ENCODE results near the gene INF2.
A peak's percentile ranks its signal among the peaks of the same experiment; 100 is the strongest.

Gene INF2

DNA sequence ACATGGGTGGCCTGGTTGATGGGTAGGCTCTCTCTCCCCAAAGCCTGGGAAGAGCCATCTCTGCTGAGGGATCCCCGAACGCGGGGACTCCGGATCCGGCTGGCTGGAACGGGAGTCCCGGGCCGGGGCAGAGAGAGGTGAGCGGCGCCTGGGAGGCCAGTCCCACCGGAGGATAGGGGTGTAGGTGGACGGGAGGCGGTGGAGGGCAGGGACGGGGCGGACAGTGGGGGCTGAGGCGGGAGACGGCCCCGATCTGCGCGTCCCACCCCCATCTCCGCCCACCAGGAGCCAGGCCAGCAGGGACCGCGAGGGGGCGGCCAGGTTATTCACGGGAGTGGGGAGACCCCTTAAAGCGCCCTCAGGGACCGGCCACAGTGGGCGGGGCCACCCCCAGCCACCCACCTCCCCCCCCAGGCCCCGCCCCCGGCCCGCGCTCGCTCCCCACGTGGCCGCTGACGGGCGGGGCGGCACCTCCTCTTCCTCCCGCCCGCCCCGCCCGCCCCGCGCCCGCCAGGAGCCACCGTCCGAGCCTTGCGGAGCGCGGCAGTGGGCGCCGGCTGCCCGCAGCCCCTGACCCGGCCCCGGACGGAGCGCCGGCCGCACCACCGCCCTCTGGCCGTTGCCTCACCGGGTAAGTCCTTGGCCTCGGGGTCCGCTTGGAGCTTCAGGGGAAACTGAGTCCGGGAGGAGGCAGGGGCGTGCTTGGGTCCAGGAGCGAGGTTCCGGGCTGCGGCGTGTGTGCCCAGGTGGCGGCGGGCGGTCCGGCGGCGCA is at the start of gene INF2:
Gene INF2, plus strand, starts transcription at position 510 of the 772 bp plus-strand sequence. CDS start 11,748 bp downstream, outside the sequence.
- Mint-ChIP-seq H3K27me3 (no peaks in the 10 kb centered on the region), H3K36me3 (ENCODE audit: low read depth) (no peaks in the 10 kb centered on the region), H3K4me3 (peak within 1 kb of the TSS; percentile 79), H3K9me3 (no peaks in the 10 kb centered on the region), H3K4me1 (ENCODE audit: low read depth) (peaks cover 60% of the 10 kb centered on the region), H3K27ac (peak within 1 kb of the TSS; percentile 58)

GRCh38 chr14:104639885-104640548 is 49.4 kb upstream of the INF2 start:
- no peak overlapping the region for H3K27ac Mint-ChIP-seq
- no peaks in the 10 kb centered on the region for H3K36me3 Mint-ChIP-seq (ENCODE audit: low read depth)
- peaks cover 4% of the 10 kb centered on the region for H3K4me1 Mint-ChIP-seq (ENCODE audit: low read depth)
- no peak overlapping the region for H3K4me3 Mint-ChIP-seq
- H3K27me3 Mint-ChIP-seq, result peaks cover 11% of the 10 kb centered on the region
- no peaks in the 10 kb centered on the region for H3K9me3 Mint-ChIP-seq

DNA sequence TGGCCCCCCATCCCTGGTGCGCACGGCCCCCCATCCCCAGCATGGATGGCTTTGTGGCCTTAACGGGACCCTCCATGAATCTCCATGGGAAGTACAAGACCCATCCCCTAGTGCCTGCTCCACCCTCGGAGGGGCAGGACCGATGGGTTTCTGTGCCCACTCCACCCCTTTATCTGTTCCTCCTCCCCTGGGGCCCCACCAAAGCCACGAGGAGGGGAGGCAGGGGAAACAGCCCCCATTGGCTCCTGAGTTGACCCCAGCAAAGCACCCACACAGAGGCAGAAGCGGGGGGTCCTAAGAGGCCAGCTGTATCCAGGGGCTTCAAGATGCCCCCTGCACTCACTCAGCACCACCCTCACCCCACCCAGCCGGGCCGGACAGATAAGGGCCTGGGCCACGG is 48.7 kb upstream of the INF2 start:
- Mint-ChIP-seq H3K4me3 (no peak overlapping the region), H3K27ac (no peak overlapping the region), H3K9me3 (no peaks in the 10 kb centered on the region), H3K27me3 (peaks cover 11% of the 10 kb centered on the region), H3K4me1 (ENCODE audit: low read depth) (peaks cover 4% of the 10 kb centered on the region), H3K36me3 (ENCODE audit: low read depth) (no peaks in the 10 kb centered on the region)

- Mint-ChIP-seq H3K27ac (no peak overlapping the region), H3K4me3 (no peak overlapping the region), H3K27me3 (peaks cover 11% of the 10 kb centered on the region), H3K4me1 (ENCODE audit: low read depth) (peaks cover 4% of the 10 kb centered on the region), H3K36me3 (ENCODE audit: low read depth) (no peaks in the 10 kb centered on the region), H3K9me3 (no peaks in the 10 kb centered on the region)
Measured at GRCh38 chr14:104641753-104642539, 47.5 kb upstream of the INF2 start.

GRCh38 chr14:104642540-104642868 is 46.9 kb upstream of the INF2 start:
- H3K27me3 Mint-ChIP-seq, result peaks cover 11% of the 10 kb centered on the region
- no peaks in the 10 kb centered on the region for H3K36me3 Mint-ChIP-seq (ENCODE audit: low read depth)
- H3K9me3 Mint-ChIP-seq, result no peaks in the 10 kb centered on the region
- H3K4me3 Mint-ChIP-seq, result no peak overlapping the region
- H3K4me1 Mint-ChIP-seq (ENCODE audit: low read depth), result peaks cover 4% of the 10 kb centered on the region
- H3K27ac Mint-ChIP-seq, result no peak overlapping the region

GRCh38 chr14:104643306-104643705 is 46.1 kb upstream of the INF2 start:
- H3K27ac Mint-ChIP-seq, result no peak overlapping the region
- peaks cover 4% of the 10 kb centered on the region for H3K4me1 Mint-ChIP-seq (ENCODE audit: low read depth)
- peaks cover 7% of the 10 kb centered on the region for H3K27me3 Mint-ChIP-seq
- no peaks in the 10 kb centered on the region for H3K36me3 Mint-ChIP-seq (ENCODE audit: low read depth)
- no peak overlapping the region for H3K4me3 Mint-ChIP-seq
- H3K9me3 Mint-ChIP-seq, result no peaks in the 10 kb centered on the region

DNA sequence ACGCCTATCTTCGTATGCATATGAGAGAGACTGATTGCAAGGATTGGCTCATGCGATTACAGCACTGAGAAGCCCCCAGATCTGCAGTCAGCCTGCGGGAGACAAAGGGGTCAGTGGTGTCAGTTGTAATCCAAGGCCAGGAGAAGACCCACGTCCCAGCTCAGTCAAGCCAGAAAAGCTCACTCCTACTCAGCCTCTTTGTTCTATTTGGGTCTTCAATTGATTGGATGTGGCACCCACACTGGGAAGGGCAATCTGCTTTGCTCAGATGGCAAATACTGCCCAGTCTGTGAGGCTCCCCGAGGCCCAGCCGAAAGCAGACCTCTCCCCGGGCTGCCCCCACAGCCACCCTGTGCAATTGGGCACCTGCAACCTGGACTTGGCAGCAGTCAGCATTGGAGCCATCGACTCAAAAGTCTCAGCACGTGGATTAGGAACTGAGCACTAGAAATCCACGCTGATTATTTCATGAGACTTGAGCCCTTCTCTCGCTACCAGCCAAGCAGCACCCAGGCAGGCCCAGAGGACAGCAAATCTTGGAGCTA is 45.3 kb upstream of the INF2 start:
- Mint-ChIP-seq H3K36me3 (ENCODE audit: low read depth) (no peaks in the 10 kb centered on the region), H3K9me3 (no peaks in the 10 kb centered on the region), H3K4me1 (ENCODE audit: low read depth) (peaks cover 4% of the 10 kb centered on the region), H3K27ac (no peak overlapping the region), H3K27me3 (no peaks in the 10 kb centered on the region), H3K4me3 (no peak overlapping the region)

GRCh38 chr14:104644656-104645378 is 44.6 kb upstream of the INF2 start:
- peaks cover 4% of the 10 kb centered on the region for H3K27me3 Mint-ChIP-seq
- no peaks in the 10 kb centered on the region for H3K9me3 Mint-ChIP-seq
- no peaks in the 10 kb centered on the region for H3K36me3 Mint-ChIP-seq (ENCODE audit: low read depth)
- no peak overlapping the region for H3K4me3 Mint-ChIP-seq
- peaks cover 7% of the 10 kb centered on the region for H3K4me1 Mint-ChIP-seq (ENCODE audit: low read depth)
- H3K27ac Mint-ChIP-seq, result no peak overlapping the region

DNA sequence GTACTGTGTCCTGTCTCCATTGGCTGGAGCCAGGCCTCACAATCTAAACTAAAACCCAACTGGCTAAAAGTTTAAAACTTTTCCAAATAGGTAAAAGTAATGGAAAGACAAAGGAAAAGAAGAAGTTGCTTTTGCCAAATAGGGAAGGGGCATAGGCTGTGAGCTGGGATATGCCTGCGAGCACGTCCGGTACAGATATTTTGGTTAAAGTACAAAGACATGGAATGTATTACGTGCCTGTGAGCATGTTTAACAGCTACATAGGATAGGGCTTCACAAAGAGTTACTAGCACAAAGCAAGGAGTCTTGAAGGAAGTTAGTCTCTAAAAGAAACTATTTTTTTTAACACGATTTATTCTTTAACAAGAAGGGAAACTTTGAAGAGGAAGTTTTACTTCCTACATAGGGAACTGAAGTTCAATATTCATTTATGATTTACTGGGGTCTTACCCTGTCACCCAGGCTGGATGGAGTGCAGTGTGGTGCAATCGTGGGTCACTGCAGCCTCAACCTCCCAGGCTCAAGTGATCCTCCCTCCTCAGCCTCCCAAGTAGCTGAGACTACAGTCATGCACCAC is 41.9 kb upstream of the INF2 start:
- Mint-ChIP-seq H3K36me3 (ENCODE audit: low read depth) (no peaks in the 10 kb centered on the region), H3K4me3 (no peak overlapping the region), H3K27ac (no peak overlapping the region), H3K4me1 (ENCODE audit: low read depth) (peaks cover 4% of the 10 kb centered on the region), H3K27me3 (peaks cover 4% of the 10 kb centered on the region), H3K9me3 (no peaks in the 10 kb centered on the region)

- peak overlapping the region; percentile 48 for H3K4me3 Mint-ChIP-seq
Measured at GRCh38 chr14:104650057-104650980, 39.1 kb upstream of the INF2 start.

DNA sequence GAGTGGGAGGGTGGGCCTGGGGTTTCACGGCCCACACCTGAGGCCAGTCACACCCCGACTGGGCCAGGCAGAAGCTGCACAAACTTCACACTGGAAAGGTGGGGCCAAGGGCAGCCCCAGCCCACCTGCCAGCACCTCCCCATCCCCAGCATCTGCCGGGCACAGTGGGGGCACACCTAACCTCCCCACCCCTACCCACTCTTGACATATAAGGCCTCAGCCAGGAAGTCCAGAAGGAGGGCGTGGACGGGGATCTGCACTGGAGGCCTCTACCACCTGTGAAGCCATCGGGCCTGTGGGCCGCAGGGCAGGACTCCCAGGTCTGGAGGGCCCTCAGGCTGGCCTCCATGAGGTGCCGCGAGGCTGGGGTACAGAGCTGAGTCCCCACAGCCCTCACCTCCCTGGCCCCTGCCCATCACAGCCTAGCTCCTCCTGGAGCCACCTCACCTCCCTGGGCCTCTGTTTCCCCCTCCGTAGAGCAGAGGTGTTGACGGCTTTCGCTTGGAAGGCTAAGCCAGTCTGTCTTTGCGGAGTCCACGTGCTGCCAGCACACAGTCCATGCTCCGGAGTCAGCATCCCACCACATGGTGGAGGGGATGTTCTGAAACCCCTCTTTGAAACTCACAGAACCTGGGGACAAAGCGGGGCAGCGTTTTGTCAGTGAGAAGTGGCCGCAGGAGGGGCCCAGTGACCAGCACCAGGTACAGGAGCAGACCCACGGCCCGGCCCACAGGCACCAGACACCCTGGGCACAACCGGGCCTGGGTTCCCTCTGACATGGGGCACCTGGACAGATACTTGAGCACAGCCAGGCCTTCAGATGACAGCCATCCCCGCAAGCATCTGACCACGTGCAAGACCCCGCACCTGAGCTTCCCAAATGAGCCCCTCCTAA is 38.2 kb upstream of the INF2 start:
- Mint-ChIP-seq H3K9me3 (peaks cover 3% of the 10 kb centered on the region), H3K4me1 (ENCODE audit: low read depth) (peaks cover 7% of the 10 kb centered on the region), H3K36me3 (ENCODE audit: low read depth) (peaks cover 4% of the 10 kb centered on the region), H3K27ac (no peak overlapping the region), H3K27me3 (peaks cover 4% of the 10 kb centered on the region), H3K4me3 (no peak overlapping the region)

More at GRCh38 chr14:104650057-104650980, 39.1 kb upstream of the INF2 start:
- Mint-ChIP-seq H3K4me1 (ENCODE audit: low read depth) (peaks cover 4% of the 10 kb centered on the region), H3K27me3 (peaks cover 4% of the 10 kb centered on the region), H3K36me3 (ENCODE audit: low read depth) (peaks cover 4% of the 10 kb centered on the region), H3K27ac (no peak overlapping the region), H3K9me3 (peaks cover 3% of the 10 kb centered on the region)

- H3K4me3 Mint-ChIP-seq, result no peak overlapping the region
- H3K27ac Mint-ChIP-seq, result no peak overlapping the region
- H3K4me1 Mint-ChIP-seq (ENCODE audit: low read depth), result peaks cover 14% of the 10 kb centered on the region
- H3K27me3 Mint-ChIP-seq, result peaks cover 4% of the 10 kb centered on the region
- peaks cover 4% of the 10 kb centered on the region for H3K36me3 Mint-ChIP-seq (ENCODE audit: low read depth)
- peaks cover 3% of the 10 kb centered on the region for H3K9me3 Mint-ChIP-seq
Measured at GRCh38 chr14:104651876-104652260, 37.5 kb upstream of the INF2 start.

- H3K9me3 Mint-ChIP-seq, result peaks cover 3% of the 10 kb centered on the region
- no peak overlapping the region for H3K4me3 Mint-ChIP-seq
- peaks cover 4% of the 10 kb centered on the region for H3K36me3 Mint-ChIP-seq (ENCODE audit: low read depth)
- peaks cover 4% of the 10 kb centered on the region for H3K27me3 Mint-ChIP-seq
- no peak overlapping the region for H3K27ac Mint-ChIP-seq
- peaks cover 19% of the 10 kb centered on the region for H3K4me1 Mint-ChIP-seq (ENCODE audit: low read depth)
Measured at GRCh38 chr14:104652386-104652785, 37.0 kb upstream of the INF2 start.
